Measurements from ENCODE around the gene STMN1. TPM values are rescaled to one million over a fixed set of nuclear protein-coding genes. Genes with fewer than 3 reads are reported as not detected.

The STMN1 gene
- total RNA-seq, 4 donors from 2014 or later = 15.0 to 25.7 (median 16.8) TPM

DNA sequence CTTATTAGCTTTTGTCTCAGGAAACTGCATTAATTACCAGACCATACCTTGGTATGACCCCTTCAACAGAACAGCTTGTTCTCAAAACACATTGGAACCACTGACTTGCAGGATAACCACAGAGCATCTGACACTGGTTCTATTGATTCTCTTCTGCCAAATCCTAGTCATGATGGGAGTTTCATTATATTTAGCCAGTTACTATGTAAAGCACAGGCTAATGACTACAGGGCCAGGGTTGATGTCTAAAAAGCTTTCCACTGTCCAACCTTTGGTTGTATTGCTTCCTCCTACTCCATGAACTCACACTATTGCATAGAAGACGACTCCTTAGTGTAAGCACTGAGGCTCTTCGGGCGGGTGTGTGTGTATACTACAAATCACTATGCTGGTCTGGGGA lies 3.8 kb downstream of the STMN1 start:
- no peak overlapping the region for H3K27ac ChIP-seq (replicated peaks in 1 of 4)
- H3K9me3 ChIP-seq = no peaks in the 10 kb centered on the region
- intact Hi-C loops (cut with DNase I) = no loop called here
- peaks cover 0 to 42% (median 17%) of the 10 kb centered on the region in 4 donors for H3K36me3 ChIP-seq
- H3K4me1 ChIP-seq = peaks cover 17 to 33% (median 30%) of the 10 kb centered on the region in 4 donors
- TF ChIP-seq POLR2AphosphoS5 (IDR thresholded peaks at IDR 0.05) = no peak
- TF ChIP-seq EP300 (IDR thresholded peaks at IDR 0.05) = no peak
- no peak for TF ChIP-seq POLR2A (IDR thresholded peaks at IDR 0.05; ENCODE audit: low read depth)
- TF ChIP-seq, protein P1, sequence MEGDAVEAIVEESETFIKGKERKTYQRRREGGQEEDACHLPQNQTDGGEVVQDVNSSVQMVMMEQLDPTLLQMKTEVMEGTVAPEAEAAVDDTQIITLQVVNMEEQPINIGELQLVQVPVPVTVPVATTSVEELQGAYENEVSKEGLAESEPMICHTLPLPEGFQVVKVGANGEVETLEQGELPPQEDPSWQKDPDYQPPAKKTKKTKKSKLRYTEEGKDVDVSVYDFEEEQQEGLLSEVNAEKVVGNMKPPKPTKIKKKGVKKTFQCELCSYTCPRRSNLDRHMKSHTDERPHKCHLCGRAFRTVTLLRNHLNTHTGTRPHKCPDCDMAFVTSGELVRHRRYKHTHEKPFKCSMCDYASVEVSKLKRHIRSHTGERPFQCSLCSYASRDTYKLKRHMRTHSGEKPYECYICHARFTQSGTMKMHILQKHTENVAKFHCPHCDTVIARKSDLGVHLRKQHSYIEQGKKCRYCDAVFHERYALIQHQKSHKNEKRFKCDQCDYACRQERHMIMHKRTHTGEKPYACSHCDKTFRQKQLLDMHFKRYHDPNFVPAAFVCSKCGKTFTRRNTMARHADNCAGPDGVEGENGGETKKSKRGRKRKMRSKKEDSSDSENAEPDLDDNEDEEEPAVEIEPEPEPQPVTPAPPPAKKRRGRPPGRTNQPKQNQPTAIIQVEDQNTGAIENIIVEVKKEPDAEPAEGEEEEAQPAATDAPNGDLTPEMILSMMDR (IDR thresholded peaks at IDR 0.05) = no peak
- WGBS = 74% methylated on average over 3 of the region's 3 CpGs
- no peak overlapping the region for H3K4me3 ChIP-seq
- no peaks in the 10 kb centered on the region for H3K27me3 ChIP-seq
- no peak for DNase-seq (ENCODE audit: extremely low spot score)

DNA sequence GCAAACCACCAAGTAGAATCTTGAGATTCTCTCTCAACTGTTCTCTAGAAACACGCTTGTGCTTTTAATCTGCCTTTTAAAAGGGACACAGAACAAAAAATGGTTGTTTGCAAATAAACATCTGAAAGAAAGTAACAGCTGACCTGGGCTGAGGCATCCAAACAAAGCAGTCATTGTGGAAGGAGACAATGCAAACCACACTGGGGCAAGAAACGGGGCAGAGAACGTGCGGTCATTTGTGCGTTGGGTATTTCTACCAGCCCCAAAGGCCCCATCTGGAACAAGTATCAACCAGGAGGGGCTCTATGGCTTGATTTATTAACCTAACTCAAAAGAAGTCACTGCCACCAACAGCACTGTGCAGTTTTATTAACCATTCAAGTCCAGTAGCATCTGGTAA lies 6.0 kb downstream of the STMN1 start:
- WGBS = 88% methylated on average over 5 of the region's 5 CpGs
- no peak overlapping the region for H3K4me3 ChIP-seq
- DNase-seq (ENCODE audit: extremely low spot score) = no peak
- TF ChIP-seq EP300 (IDR thresholded peaks at IDR 0.05) (no peak), POLR2AphosphoS5 (IDR thresholded peaks at IDR 0.05) (no peak), POLR2A (IDR thresholded peaks at IDR 0.05; ENCODE audit: low read depth) (no peak)
- TF ChIP-seq, protein P1 (IDR thresholded peaks at IDR 0.05) = no peak
- H3K4me1 ChIP-seq = peaks cover 18 to 27% (median 22%) of the 10 kb centered on the region in 4 donors
- peaks cover 0 to 42% (median 17%) of the 10 kb centered on the region in 4 donors for H3K36me3 ChIP-seq
- intact Hi-C loops (cut with DNase I) = no loop called here
- H3K27ac ChIP-seq (replicated peaks in 1 of 4) = no peak overlapping the region
- H3K27me3 ChIP-seq = no peaks in the 10 kb centered on the region
- no peaks in the 10 kb centered on the region for H3K9me3 ChIP-seq

DNA sequence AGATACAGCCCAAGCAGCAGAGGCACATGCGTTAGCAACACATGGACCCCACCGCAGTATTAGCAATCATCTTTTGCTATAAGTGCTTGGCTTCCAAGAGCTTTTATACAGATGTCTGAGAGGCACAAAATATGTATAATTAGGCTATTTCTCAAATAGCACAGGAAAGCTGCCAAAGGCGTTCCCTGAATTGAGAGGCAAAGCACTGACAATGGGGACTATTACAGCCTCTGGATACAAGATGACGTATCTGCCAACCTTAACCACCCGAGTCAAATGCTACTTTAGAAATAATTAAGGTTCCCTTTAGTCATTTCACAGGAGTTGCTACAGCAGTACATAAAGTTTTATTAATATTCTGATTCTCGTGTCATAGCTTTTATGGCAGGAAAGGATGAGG lies 6.4 kb downstream of the STMN1 start:
- TF ChIP-seq, protein P1 (IDR thresholded peaks at IDR 0.05) = no peak
- TF ChIP-seq POLR2A (IDR thresholded peaks at IDR 0.05; ENCODE audit: low read depth) (no peak), EP300 (IDR thresholded peaks at IDR 0.05) (no peak), POLR2AphosphoS5 (IDR thresholded peaks at IDR 0.05) (no peak)
- WGBS = 75% methylated on average over 6 of the region's 6 CpGs
- intact Hi-C loops (cut with DNase I) = loop anchor here (5.0 kb wide), 1 partner anchor 77 kb away; no protein-coding TSS in a partner anchor
- no peak for DNase-seq (ENCODE audit: extremely low spot score)
- H3K4me3 ChIP-seq = no peak overlapping the region
- peaks cover 16 to 29% (median 22%) of the 10 kb centered on the region in 4 donors for H3K4me1 ChIP-seq
- no peaks in the 10 kb centered on the region for H3K27me3 ChIP-seq
- no peaks in the 10 kb centered on the region for H3K9me3 ChIP-seq
- peaks cover 0 to 42% (median 17%) of the 10 kb centered on the region in 4 donors for H3K36me3 ChIP-seq
- H3K27ac ChIP-seq (replicated peaks in 1 of 4) = no peak overlapping the region

DNA sequence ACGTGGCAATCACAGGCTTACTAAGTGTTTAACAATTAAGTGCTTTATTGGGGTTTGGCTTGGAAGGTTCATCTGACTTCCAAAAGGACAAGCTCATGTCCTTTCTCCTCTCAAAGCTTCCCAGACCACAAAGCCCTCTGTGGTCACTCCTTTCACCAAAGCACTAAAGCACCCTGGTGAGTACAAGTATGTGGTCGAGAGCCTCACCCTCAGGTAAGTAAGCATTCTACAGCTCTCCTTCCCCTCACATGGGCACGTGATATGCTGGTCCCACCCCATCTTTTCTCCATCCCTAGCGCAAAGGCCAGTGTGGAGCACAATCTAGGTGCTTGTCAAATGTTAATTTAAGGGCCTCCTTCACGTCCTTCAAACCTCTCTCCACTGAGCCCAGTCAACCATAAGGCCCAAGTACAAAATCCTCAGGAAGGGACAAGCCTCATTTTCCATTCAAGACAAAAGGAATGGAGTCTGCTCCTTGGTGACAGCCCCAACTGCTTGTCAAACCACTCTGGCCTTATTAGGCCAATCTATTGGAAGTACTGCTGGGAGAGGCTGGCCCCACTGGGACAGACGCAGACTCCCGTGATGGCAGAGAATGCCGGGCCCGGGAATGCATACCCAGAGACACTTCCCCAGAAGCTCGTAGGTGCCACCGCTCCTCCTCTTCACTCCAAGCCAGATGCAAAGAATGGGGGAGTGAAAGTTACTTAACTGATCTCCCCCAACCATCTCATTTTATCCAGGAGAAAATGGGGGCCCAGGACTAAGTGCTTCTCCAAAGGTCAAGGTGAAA lies 7.8 kb downstream of the STMN1 start:
- Histone ChIP-seq H3K36me3 (peaks cover 0 to 42% (median 17%) of the 10 kb centered on the region in 4 donors), H3K9me3 (no peaks in the 10 kb centered on the region), H3K4me1 (peaks cover 10 to 17% (median 14%) of the 10 kb centered on the region in 4 donors), H3K27me3 (no peaks in the 10 kb centered on the region), H3K4me3 (no peak overlapping the region), H3K27ac (replicated peaks in 1 of 4) (no peak overlapping the region)
- TF ChIP-seq EP300 (IDR thresholded peaks at IDR 0.05) (no peak), POLR2A (IDR thresholded peaks at IDR 0.05; ENCODE audit: low read depth) (no peak), POLR2AphosphoS5 (IDR thresholded peaks at IDR 0.05) (no peak)
- TF ChIP-seq, protein P1 (IDR thresholded peaks at IDR 0.05) = no peak
- 86% methylated on average over 11 of the region's 11 CpGs for WGBS
- intact Hi-C loops (cut with DNase I) = loop anchor here (5.0 kb wide), 1 partner anchor 76 kb away; no protein-coding TSS in a partner anchor
- no peak for DNase-seq (ENCODE audit: extremely low spot score)

Data from esophagus muscularis mucosa (tissue), 4 donors.